ENCODE data around the gene ICE2.

Gene ICE2

DNA sequence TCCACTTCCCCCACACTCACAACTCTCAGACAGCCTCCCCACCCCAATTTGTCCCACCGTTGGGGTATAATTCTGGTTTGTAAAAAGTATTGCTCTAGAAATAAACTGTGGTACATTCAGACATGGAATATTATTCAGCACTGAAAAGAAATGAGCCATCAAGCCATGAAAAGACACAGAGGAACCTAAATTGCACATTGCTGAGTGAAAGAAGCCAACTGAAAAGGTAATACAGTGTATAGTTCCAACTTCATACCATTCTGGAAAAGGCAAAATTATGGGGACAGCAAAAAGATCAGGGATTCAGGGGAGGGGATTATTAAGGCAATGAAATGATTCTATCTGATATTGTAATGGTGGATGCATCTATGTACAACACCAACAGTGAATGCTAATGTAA lies 91.6 kb downstream of the ICE2 start:
- TF ChIP-seq TEAD4 (IDR thresholded peaks at IDR 0.05) (no peak), CREB1 (IDR thresholded peaks at IDR 0.05; ENCODE audit: low read depth) (no peak)
- TF ChIP-seq, protein P1, sequence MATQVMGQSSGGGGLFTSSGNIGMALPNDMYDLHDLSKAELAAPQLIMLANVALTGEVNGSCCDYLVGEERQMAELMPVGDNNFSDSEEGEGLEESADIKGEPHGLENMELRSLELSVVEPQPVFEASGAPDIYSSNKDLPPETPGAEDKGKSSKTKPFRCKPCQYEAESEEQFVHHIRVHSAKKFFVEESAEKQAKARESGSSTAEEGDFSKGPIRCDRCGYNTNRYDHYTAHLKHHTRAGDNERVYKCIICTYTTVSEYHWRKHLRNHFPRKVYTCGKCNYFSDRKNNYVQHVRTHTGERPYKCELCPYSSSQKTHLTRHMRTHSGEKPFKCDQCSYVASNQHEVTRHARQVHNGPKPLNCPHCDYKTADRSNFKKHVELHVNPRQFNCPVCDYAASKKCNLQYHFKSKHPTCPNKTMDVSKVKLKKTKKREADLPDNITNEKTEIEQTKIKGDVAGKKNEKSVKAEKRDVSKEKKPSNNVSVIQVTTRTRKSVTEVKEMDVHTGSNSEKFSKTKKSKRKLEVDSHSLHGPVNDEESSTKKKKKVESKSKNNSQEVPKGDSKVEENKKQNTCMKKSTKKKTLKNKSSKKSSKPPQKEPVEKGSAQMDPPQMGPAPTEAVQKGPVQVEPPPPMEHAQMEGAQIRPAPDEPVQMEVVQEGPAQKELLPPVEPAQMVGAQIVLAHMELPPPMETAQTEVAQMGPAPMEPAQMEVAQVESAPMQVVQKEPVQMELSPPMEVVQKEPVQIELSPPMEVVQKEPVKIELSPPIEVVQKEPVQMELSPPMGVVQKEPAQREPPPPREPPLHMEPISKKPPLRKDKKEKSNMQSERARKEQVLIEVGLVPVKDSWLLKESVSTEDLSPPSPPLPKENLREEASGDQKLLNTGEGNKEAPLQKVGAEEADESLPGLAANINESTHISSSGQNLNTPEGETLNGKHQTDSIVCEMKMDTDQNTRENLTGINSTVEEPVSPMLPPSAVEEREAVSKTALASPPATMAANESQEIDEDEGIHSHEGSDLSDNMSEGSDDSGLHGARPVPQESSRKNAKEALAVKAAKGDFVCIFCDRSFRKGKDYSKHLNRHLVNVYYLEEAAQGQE (IDR thresholded peaks at IDR 0.05; ENCODE audit: low read depth): no peak

DNA sequence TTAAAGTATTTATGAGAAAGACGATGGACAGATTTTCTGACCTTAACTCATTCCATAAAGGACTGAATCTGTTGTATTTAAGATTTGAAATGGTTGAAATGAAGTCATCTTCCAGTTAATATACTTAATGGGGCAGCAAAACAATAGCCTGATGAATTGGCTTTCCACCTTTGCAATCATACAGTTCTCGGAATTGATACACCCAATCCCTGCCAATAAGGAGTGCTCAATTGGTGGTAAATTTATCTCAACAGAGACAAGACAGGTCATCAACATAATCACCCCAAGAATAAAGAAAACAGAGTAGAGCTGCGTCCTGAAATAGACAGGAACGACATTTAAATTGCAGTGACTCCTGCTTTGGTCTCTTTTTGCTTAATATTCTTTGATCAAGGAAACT lies 92.3 kb downstream of the ICE2 start:
- TF ChIP-seq FOXM1 (IDR thresholded peaks at IDR 0.05; ENCODE audit: borderline replicate concordance, low read depth) (no peak), YY1 (IDR thresholded peaks at IDR 0.05; ENCODE audit: low read depth) (no peak)

DNA sequence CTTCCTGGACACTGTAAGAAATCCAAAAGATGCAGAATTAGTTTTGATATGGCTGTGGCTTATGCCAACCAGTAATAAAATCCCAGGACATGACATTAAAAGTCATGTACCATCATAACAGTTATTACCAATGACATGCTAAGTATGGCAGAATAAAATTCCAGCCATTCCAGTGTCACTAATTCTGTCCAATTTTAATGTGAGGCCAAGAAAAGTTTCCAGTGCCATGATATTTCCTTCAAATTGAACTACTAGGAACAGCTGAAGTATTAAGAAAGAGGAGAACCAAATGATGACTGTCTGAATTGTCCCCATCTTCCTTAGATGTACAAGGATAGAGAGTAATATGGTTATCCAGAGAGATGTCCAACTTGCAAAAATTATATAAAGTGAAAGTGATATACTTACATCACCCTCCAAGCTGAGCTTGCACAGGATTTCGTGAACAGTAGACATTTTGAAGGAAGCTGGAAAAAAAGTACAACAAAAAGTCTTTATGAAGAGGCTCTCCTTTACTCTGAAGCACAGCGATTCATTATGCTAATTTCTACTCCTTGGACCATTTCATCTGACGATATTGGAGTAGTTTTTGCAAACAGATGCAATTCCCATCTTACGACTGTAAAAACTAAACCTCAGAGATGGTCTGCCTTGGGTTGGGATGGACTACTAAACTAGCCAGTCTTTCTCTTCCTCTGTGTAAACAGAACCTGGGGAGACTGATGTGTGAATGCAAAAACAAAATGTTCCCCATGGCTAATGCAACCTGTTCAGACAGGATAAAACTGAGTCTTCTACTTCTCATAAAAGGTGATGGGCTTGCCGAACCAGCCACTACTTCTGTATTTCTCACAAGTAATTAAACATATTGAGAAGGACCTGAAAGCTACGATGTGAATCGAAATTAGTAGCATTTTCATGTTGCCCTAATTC lies 93.1 kb downstream of the ICE2 start:
- no peak for TF ChIP-seq ZBTB7A (IDR thresholded peaks at IDR 0.05; ENCODE audit: low read depth)
- TF ChIP-seq EP300 (IDR thresholded peaks at IDR 0.05; ENCODE audit: borderline replicate concordance): no peak
- no peak for TF ChIP-seq TAF1 (IDR thresholded peaks at IDR 0.05; ENCODE audit: low read depth)

DNA sequence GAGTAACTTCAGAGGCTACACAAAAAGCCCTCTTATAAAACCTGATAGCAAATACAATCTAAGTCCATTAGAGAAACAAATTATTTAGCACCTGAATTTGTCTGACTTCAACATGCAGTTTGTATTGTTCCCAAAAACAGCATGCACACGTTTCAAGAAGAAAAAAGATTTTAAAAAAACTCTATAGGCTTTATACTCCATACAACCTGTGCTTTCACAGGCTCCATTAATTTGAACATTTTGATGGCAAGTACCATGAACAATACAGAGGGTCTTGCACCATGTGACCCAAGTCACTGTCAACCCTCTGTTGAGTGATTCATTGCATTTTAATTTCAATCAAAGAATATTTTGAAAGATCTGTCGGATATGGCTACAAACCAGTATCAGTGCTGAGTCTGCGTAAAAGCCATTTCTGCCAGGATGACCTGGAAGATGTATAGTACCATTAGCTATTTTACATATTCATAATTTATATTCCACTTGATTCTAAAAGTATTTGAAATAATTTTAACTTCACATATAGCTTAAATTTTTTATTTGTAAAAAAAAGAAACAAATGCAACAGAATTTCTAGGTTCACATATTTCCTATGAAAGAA lies 94.3 kb downstream of the ICE2 start:
- no peak for TF ChIP-seq TAF1 (IDR thresholded peaks at IDR 0.05; ENCODE audit: low read depth)
- TF ChIP-seq, protein P2, sequence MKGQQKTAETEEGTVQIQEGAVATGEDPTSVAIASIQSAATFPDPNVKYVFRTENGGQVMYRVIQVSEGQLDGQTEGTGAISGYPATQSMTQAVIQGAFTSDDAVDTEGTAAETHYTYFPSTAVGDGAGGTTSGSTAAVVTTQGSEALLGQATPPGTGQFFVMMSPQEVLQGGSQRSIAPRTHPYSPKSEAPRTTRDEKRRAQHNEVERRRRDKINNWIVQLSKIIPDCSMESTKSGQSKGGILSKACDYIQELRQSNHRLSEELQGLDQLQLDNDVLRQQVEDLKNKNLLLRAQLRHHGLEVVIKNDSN (IDR thresholded peaks at IDR 0.05): no peak
- TF ChIP-seq NFIC (IDR thresholded peaks at IDR 0.05): no peak
- TF ChIP-seq, protein P3, sequence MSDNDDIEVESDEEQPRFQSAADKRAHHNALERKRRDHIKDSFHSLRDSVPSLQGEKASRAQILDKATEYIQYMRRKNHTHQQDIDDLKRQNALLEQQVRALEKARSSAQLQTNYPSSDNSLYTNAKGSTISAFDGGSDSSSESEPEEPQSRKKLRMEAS (IDR thresholded peaks at IDR 0.05): no peak
- no peak for TF ChIP-seq ZBTB7A (IDR thresholded peaks at IDR 0.05; ENCODE audit: low read depth)
- no peak for TF ChIP-seq CREB1 (IDR thresholded peaks at IDR 0.05; ENCODE audit: low read depth)

DNA sequence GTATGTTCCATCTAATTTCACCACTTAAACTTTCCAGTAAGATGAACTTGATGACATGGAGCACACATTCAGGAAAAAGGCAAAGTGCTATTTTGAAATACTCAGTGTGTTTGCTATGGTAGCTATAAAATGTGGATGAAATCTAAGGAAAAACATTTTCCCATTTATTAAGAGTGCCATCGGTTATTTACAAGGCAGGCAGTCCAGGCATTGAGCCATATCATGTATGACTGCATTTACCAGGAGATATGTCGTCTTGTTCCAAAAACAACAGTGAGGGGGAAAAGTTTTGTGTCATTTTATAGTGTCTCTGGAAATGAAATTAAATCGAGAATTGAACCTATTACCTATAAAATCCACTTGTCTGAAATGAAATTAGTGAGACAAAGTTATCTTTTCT lies 94.9 kb downstream of the ICE2 start:
- TF ChIP-seq RAD21 (IDR thresholded peaks at IDR 0.05; ENCODE audit: low read depth) (no peak), TCF12 (IDR thresholded peaks at IDR 0.05; ENCODE audit: low read depth) (no peak), CREB1 (IDR thresholded peaks at IDR 0.05; ENCODE audit: low read depth) (no peak), CEBPB (IDR thresholded peaks at IDR 0.05) (no peak), TEAD4 (IDR thresholded peaks at IDR 0.05) (no peak), ZBTB7A (IDR thresholded peaks at IDR 0.05; ENCODE audit: low read depth) (no peak), YY1 (IDR thresholded peaks at IDR 0.05; ENCODE audit: low read depth) (no peak)
- TF ChIP-seq, protein P1 (IDR thresholded peaks at IDR 0.05; ENCODE audit: low read depth): no peak
- TF ChIP-seq, protein P3 (IDR thresholded peaks at IDR 0.05): no peak
- TF ChIP-seq, protein P2 (IDR thresholded peaks at IDR 0.05): no peak

DNA sequence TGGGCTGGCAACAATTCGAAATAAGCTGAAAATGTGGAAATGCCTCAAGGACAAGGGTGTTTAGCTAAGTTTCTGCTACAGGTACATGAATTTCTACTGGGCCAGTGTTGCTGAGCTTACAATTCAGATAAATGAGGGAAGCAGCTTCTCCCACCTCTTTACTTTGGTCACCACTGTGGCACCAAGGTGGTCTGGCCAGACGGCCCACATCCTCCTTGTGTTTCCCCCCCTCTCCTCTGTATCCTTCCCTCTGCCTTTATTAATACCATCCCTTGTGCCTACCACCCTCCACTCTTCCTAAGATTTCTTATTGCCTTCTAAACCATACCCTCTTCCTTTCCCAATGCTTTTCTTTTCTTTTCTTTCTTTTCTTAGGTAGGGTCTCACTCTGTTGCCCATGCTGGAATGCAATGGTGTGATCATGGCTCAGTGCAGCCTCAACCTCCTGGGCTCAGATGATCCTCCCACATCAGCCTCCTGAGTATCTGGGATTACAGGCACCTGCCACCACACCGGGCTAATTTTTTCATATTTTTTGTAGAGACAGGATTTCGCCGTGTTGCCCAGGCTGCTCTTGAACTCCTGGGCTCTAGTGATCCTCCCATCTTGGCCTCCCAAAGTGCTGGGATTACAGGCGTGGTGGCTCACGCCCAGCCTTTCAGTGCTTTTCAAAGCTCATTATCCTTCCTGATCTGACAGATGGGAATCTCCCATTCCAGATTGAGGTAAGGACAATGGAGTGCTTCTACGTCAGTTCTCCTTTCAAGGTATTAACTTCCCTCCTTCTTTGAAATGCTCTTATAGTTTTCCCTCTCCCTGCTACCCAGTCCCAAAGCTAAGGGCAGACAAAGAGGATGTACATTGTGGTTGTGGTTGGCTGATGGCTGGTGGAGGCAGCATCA lies 95.9 kb downstream of the ICE2 start:
- TF ChIP-seq, protein P2 (IDR thresholded peaks at IDR 0.05): no peak
- TF ChIP-seq TEAD4 (IDR thresholded peaks at IDR 0.05) (no peak), FOXM1 (IDR thresholded peaks at IDR 0.05; ENCODE audit: borderline replicate concordance, low read depth) (no peak), RAD21 (IDR thresholded peaks at IDR 0.05; ENCODE audit: low read depth) (no peak), CEBPB (IDR thresholded peaks at IDR 0.05) (no peak), EGR1 (IDR thresholded peaks at IDR 0.05) (no peak), YY1 (IDR thresholded peaks at IDR 0.05; ENCODE audit: low read depth) (no peak), EP300 (IDR thresholded peaks at IDR 0.05; ENCODE audit: borderline replicate concordance) (no peak)
- TF ChIP-seq, protein P3 (IDR thresholded peaks at IDR 0.05): no peak

All from Ishikawa (cell line).